ENCODE data around the gene TENM4. TPM values are rescaled to one million over a fixed set of nuclear protein-coding genes. Genes with fewer than 3 reads are reported as not detected.

TENM4 gene
- total RNA-seq, 1 donor from 2014 or later = 50.7 TPM

GRCh38 chr11:79117488-79117887 lies 323.3 kb downstream of the TENM4 start:
- Mint-ChIP-seq H3K27ac (ENCODE audit: unreplicated experiment) (no peak overlapping the region), H3K36me3 (ENCODE audit: unreplicated experiment) (peaks cover 4% of the 10 kb centered on the region), H3K27me3 (ENCODE audit: unreplicated experiment) (peaks cover 2% of the 10 kb centered on the region), H3K9me3 (ENCODE audit: unreplicated experiment) (no peaks in the 10 kb centered on the region), H3K4me1 (ENCODE audit: low read depth, unreplicated experiment) (peaks cover 17% of the 10 kb centered on the region), H3K4me3 (ENCODE audit: unreplicated experiment) (no peak overlapping the region)
- DNase-seq = no peak
- TF ChIP-seq CTCF (IDR thresholded peaks at IDR 0.05; ENCODE audit: partially characterized antibody, unreplicated experiment) = no peak

- Mint-ChIP-seq H3K4me1 (ENCODE audit: low read depth, unreplicated experiment) (peaks cover 17% of the 10 kb centered on the region), H3K27me3 (ENCODE audit: unreplicated experiment) (peaks cover 4% of the 10 kb centered on the region), H3K36me3 (ENCODE audit: unreplicated experiment) (peaks cover 4% of the 10 kb centered on the region), H3K9me3 (ENCODE audit: unreplicated experiment) (peaks cover 2% of the 10 kb centered on the region), H3K4me3 (ENCODE audit: unreplicated experiment) (no peak overlapping the region), H3K27ac (ENCODE audit: unreplicated experiment) (no peak overlapping the region)
- no peak for TF ChIP-seq CTCF (IDR thresholded peaks at IDR 0.05; ENCODE audit: partially characterized antibody, unreplicated experiment)
- DNase-seq = no peak
Measured at GRCh38 chr11:79116600-79116999, 324.2 kb downstream of the TENM4 start.

GRCh38 chr11:79113054-79113690 lies 327.7 kb downstream of the TENM4 start:
- no peak for TF ChIP-seq CTCF (IDR thresholded peaks at IDR 0.05; ENCODE audit: partially characterized antibody, unreplicated experiment)
- peaks cover 6% of the 10 kb centered on the region for H3K4me1 Mint-ChIP-seq (ENCODE audit: low read depth, unreplicated experiment)
- peaks cover 2% of the 10 kb centered on the region for H3K9me3 Mint-ChIP-seq (ENCODE audit: unreplicated experiment)
- no peak for DNase-seq
- no peak overlapping the region for H3K4me3 Mint-ChIP-seq (ENCODE audit: unreplicated experiment)
- peaks cover 7% of the 10 kb centered on the region for H3K27me3 Mint-ChIP-seq (ENCODE audit: unreplicated experiment)
- no peak overlapping the region for H3K27ac Mint-ChIP-seq (ENCODE audit: unreplicated experiment)
- peaks cover 4% of the 10 kb centered on the region for H3K36me3 Mint-ChIP-seq (ENCODE audit: unreplicated experiment)

- Mint-ChIP-seq H3K27ac (ENCODE audit: unreplicated experiment) (no peak overlapping the region), H3K36me3 (ENCODE audit: unreplicated experiment) (peaks cover 4% of the 10 kb centered on the region), H3K9me3 (ENCODE audit: unreplicated experiment) (peaks cover 2% of the 10 kb centered on the region), H3K27me3 (ENCODE audit: unreplicated experiment) (peaks cover 7% of the 10 kb centered on the region), H3K4me3 (ENCODE audit: unreplicated experiment) (no peak overlapping the region), H3K4me1 (ENCODE audit: low read depth, unreplicated experiment) (no peaks in the 10 kb centered on the region)
- no peak for TF ChIP-seq CTCF (IDR thresholded peaks at IDR 0.05; ENCODE audit: partially characterized antibody, unreplicated experiment)
- no peak for DNase-seq
Measured at GRCh38 chr11:79110796-79111195, 330.0 kb downstream of the TENM4 start.

- no peak for TF ChIP-seq CTCF (IDR thresholded peaks at IDR 0.05; ENCODE audit: partially characterized antibody, unreplicated experiment)
- Mint-ChIP-seq H3K27me3 (ENCODE audit: unreplicated experiment) (peaks cover 7% of the 10 kb centered on the region), H3K27ac (ENCODE audit: unreplicated experiment) (no peak overlapping the region), H3K9me3 (ENCODE audit: unreplicated experiment) (peaks cover 2% of the 10 kb centered on the region), H3K4me1 (ENCODE audit: low read depth, unreplicated experiment) (no peaks in the 10 kb centered on the region), H3K36me3 (ENCODE audit: unreplicated experiment) (peaks cover 4% of the 10 kb centered on the region), H3K4me3 (ENCODE audit: unreplicated experiment) (no peak overlapping the region)
- DNase-seq = no peak
Measured at GRCh38 chr11:79110321-79110720, 330.5 kb downstream of the TENM4 start.
